CD4-positive, CD25-positive, alpha-beta regulatory T cell (primary cell): ENCODE measurements around the gene ITGA3. TPM values are rescaled to one million over a fixed set of nuclear protein-coding genes. Genes with fewer than 3 reads are reported as not detected.

Experiments
- ATAC-seq, 2 donors: fragments of 150-1000 bp; cut with Tn5 transposase; one replicate each; pipeline ENCODE4 v1.10.0; 2021; ENCODE audit warnings: low read depth in 2 of 2, moderate number of reproducible peaks in 2 of 2, moderate library complexity in 1 of 2
- DNase-seq, 3 donors: peaks; one replicate each; pipeline versions ENCODE4 v3.0.0 to v3.0.0-alpha.2; 2012 to 2022; ENCODE audit warnings: mixed read lengths in 1 of 3
- H3K27ac ChIP-seq: one replicate; pipeline ENCODE4 v1.7.0; 2013; ENCODE audit warnings: mild to moderate bottlenecking, low read length; ENCODE audit not compliant: insufficient read depth, poor library complexity, severe bottlenecking
- H3K27me3 ChIP-seq: one replicate; pipeline ENCODE4 v1.7.0; 2013; ENCODE audit warnings: low read length; ENCODE audit not compliant: control insufficient read depth, insufficient read depth
- H3K36me3 ChIP-seq: one replicate; pipeline ENCODE4 v1.7.0; 2013; ENCODE audit warnings: mild to moderate bottlenecking, low read length, moderate library complexity; ENCODE audit not compliant: control insufficient read depth, insufficient read depth
- H3K4me1 ChIP-seq: 2 replicates; pipeline ENCODE4 v1.7.0; 2013; ENCODE audit warnings: mild to moderate bottlenecking, low read length; ENCODE audit not compliant: insufficient read depth, control insufficient read depth, poor library complexity, severe bottlenecking
- H3K4me3 ChIP-seq: one replicate; pipeline ENCODE4 v1.7.0; 2013; ENCODE audit warnings: low read depth, mild to moderate bottlenecking, low read length, moderate library complexity
- H3K9me3 ChIP-seq, 2 experiments: 1 replicate in 1 of 2; 2 replicates in 1 of 2; pipeline ENCODE4 v1.7.0; 2013; ENCODE audit warnings: low read length in 2 of 2, mild to moderate bottlenecking in 1 of 2, moderate library complexity in 1 of 2; ENCODE audit not compliant: control insufficient read depth in 2 of 2
- H3K27ac Mint-ChIP-seq, 3 donors: one replicate each; pipeline ENCODE4 v1.8.0; 2020 to 2022; ENCODE audit warnings: mild to moderate bottlenecking in 3 of 3, mixed read lengths in 3 of 3, moderate library complexity in 2 of 3
- H3K27me3 Mint-ChIP-seq: one replicate; pipeline ENCODE4 v1.8.0; 2022; ENCODE audit warnings: mild to moderate bottlenecking, mixed read lengths
- H3K36me3 Mint-ChIP-seq: one replicate; pipeline ENCODE4 v1.8.0; 2020; ENCODE audit warnings: mixed read lengths
- H3K4me1 Mint-ChIP-seq, 4 donors: one replicate each; pipeline ENCODE4 v1.8.0; 2020 to 2022; ENCODE audit warnings: mixed read lengths in 4 of 4, mild to moderate bottlenecking in 1 of 4
- H3K4me3 Mint-ChIP-seq, 4 donors: one replicate each; pipeline ENCODE4 v1.8.0; 2020 to 2022; ENCODE audit warnings: mild to moderate bottlenecking in 4 of 4, mixed read lengths in 4 of 4, moderate library complexity in 3 of 4
- H3K9me3 Mint-ChIP-seq, 7 donors: one replicate each; pipeline ENCODE4 v1.8.0; 2020 to 2022; ENCODE audit warnings: mixed read lengths in 7 of 7, mild to moderate bottlenecking in 3 of 7, moderate library complexity in 2 of 7
- polyA plus RNA-seq, 4 donors: library from polyadenylated mRNA; unstranded; fragments of 300-500 nt; fragmentation: Illumina TruSeq; gene quantifications; one replicate each; pipeline ENCODE4 v1.2.3, GENCODE V29; 2021
- total RNA-seq: library from RNA; stranded (reverse); gene quantifications from one replicate; pipeline ENCODE4 v1.2.3, GENCODE V29; 2022

The ITGA3 gene
- total and polyA plus RNA-seq, 5 donors from 2014 or later, result 1.7 to 14.4 (median 2.7) TPM

DNA sequence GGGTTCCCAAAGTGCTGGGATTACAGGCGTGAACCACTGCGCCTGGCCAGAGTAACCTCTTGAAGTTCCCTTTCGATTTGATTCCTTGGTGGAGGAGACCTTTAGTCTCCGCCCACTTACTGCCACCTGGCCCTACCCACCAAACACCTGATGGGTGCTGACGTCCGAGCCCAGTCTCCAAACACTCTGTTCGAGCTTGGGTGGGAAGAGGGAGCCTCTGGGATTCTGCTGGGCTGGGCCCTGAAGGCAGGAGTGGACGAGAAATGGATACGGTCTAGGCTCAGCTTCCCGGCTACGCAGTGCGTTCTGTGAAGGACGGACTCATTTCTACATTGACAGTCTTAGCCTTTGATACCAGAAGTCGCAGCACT lies 870 bp upstream of the ITGA3 start:
- no peaks in the 10 kb centered on the region for H3K36me3 ChIP-seq
- H3K27me3 ChIP-seq, result no peaks in the 10 kb centered on the region
- H3K36me3 Mint-ChIP-seq, result no peaks in the 10 kb centered on the region
- no peaks in the 10 kb centered on the region for H3K9me3 ChIP-seq
- no peaks in the 10 kb centered on the region for H3K27me3 Mint-ChIP-seq
- H3K27ac ChIP-seq, result peak overlapping the region; percentile 44
- ATAC-seq (no peak), DNase-seq (peak; percentile 12 to 29 (median 16))
- H3K4me1 Mint-ChIP-seq, result peaks cover 5 to 31% (median 24%) of the 10 kb centered on the region in 4 donors
- peaks cover 0 to 2% (median 0%) of the 10 kb centered on the region in 7 donors for H3K9me3 Mint-ChIP-seq
- peak overlapping the region; percentile 53 to 87 (median 67) for H3K27ac Mint-ChIP-seq
- peak overlapping the region; percentile 92 for H3K4me3 ChIP-seq
- H3K4me3 Mint-ChIP-seq, result peak overlapping the region; percentile 90 to 92 (median 90)
- peaks cover 20% of the 10 kb centered on the region for H3K4me1 ChIP-seq

DNA sequence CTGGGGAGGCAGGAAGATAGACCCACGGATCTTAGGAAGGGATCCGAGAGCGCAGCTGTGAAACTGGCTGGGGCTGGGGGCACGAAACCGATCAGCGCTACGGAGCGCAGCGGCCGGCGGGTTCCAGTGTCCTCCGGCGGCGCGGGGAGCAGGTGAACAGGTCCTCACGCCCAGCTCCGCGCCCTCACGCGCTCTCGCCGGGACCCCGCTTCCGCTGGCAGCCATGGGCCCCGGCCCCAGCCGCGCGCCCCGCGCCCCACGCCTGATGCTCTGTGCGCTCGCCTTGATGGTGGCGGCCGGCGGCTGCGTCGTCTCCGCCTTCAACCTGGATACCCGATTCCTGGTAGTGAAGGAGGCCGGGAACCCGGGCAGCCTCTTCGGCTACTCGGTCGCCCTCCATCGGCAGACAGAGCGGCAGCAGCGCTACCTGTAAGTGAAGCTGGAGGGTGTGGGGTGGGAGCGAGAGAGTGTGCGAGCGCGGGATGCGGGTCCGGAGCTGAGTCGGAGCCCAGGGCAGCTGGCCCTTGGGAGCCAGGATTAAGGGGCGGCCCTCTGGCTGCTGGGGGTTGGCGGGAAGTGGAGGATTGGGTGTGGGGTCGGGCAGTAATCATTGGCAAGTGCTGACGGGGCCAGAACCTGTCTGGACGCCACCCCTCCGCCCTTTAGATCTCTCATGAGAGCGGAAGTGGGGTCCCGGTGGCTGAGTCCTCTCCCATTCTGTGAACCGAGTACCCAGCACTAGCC lies 479 bp downstream of the ITGA3 start:
- Histone ChIP-seq H3K9me3 (no peaks in the 10 kb centered on the region), H3K36me3 (no peaks in the 10 kb centered on the region), H3K4me1 (peaks cover 20% of the 10 kb centered on the region), H3K4me3 (peak overlapping the region; percentile 19), H3K27ac (peak overlapping the region; percentile 47), H3K27me3 (no peaks in the 10 kb centered on the region)
- H3K9me3 Mint-ChIP-seq, result peaks cover 0 to 2% (median 0%) of the 10 kb centered on the region in 7 donors
- peak overlapping the region; percentile 90 to 92 (median 90) for H3K4me3 Mint-ChIP-seq
- H3K27ac Mint-ChIP-seq, result peak overlapping the region in 2 of 3 donors; percentile 36 to 97
- peaks cover 5 to 28% (median 23%) of the 10 kb centered on the region in 4 donors for H3K4me1 Mint-ChIP-seq
- no peaks in the 10 kb centered on the region for H3K27me3 Mint-ChIP-seq
- DNase-seq, result peak; percentile 27 to 61 (median 48)
- ATAC-seq, result peak; percentile 66 to 73
- H3K36me3 Mint-ChIP-seq, result no peaks in the 10 kb centered on the region

DNA sequence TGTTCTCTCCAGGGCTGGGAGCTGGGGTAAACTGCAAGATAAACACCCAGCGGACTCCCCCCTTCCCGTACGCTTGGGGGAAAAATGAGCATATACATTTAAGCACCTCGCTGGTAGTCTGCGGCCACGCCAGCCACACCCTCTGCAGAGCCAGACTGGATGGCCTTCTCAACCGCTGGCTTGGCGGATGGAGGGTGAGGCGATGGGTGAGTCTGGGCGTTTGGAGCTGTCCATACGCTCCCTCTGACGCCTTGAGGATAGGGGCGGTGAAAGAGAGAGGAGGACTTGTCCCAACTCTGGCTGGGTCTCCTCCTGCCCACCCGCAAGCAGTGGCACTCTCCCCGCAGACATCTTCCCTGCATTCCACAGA lies 1.0 kb downstream of the ITGA3 start:
- Mint-ChIP-seq H3K9me3 (peaks cover 0 to 2% (median 0%) of the 10 kb centered on the region in 7 donors), H3K4me1 (peaks cover 5 to 26% (median 22%) of the 10 kb centered on the region in 4 donors), H3K27ac (peak overlapping the region in 1 of 3 donors; percentile 36), H3K4me3 (peak overlapping the region; percentile 90 to 92 (median 90)), H3K36me3 (no peaks in the 10 kb centered on the region), H3K27me3 (no peaks in the 10 kb centered on the region)
- ATAC-seq, result no peak
- DNase-seq, result peak in 1 of 3 donors; percentile 0
- H3K4me1 ChIP-seq, result peaks cover 20% of the 10 kb centered on the region
- no peaks in the 10 kb centered on the region for H3K36me3 ChIP-seq
- H3K4me3 ChIP-seq, result peak overlapping the region; percentile 19
- no peaks in the 10 kb centered on the region for H3K9me3 ChIP-seq
- no peak overlapping the region for H3K27ac ChIP-seq
- H3K27me3 ChIP-seq, result no peaks in the 10 kb centered on the region

DNA sequence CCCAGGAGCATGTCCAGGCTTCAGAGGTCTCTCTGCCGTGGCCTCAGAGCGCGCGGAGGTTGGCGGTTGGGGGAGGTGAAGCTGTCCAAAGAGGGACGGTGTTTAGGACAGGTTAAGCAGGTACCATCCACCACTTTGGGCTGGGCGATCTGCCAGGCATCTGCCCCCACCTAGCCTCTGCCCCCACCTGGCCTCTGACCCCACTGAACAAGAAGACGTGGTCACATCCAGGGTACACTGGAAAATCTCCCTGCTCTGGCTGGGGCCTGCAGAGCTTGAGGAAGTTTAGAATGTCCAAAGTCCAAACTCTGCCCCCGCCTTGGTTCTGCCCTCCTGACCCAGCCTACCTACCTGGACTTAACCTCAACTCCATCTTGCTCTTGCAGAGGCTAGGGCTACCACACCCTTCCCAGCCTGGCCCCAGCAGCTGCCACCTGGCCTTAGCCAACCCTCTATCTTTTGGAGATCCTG lies 1.6 kb downstream of the ITGA3 start:
- ATAC-seq (no peak), DNase-seq (no peak)
- Mint-ChIP-seq H3K36me3 (no peaks in the 10 kb centered on the region), H3K4me3 (peak overlapping the region; percentile 90 to 92 (median 90)), H3K27ac (peak overlapping the region in 1 of 3 donors; percentile 79), H3K27me3 (no peaks in the 10 kb centered on the region), H3K9me3 (peaks cover 0 to 2% (median 0%) of the 10 kb centered on the region in 7 donors), H3K4me1 (peaks cover 5 to 26% (median 22%) of the 10 kb centered on the region in 4 donors)
- Histone ChIP-seq H3K4me3 (no peak overlapping the region), H3K36me3 (no peaks in the 10 kb centered on the region), H3K27ac (no peak overlapping the region), H3K9me3 (no peaks in the 10 kb centered on the region), H3K4me1 (peaks cover 20% of the 10 kb centered on the region), H3K27me3 (no peaks in the 10 kb centered on the region)

DNA sequence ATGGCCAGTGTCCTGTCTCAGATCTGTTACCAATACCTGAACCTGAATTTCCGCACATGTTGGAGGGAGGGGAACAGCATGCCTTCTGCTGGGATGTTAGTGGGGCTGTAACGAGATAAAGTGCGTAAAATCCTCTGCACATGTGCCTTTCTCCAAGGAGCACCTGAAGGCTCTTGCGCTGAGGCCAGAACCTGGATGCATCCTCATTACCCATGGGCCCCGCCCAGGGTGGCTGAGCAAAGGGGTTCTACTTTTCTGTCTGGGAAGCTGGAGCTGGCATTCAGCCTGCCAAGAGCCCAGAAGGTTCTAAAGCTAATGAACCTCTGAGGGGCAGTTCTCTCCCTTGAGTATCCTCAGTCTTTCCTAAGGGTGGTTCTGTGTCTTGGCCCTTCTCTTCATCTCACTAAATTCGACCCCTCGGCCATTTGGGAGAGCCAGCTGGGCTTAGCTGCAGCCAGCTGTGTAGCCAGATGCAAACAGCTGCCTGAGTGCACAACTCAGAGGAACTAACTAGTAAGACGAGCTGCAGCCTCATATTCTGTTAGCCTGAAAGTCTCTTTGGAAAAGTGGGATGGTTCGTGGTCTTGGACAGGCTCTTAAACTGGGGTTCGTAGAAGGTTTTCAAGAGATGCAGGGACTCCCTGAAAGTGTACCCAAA lies 2.5 kb downstream of the ITGA3 start:
- no peak overlapping the region for H3K27ac Mint-ChIP-seq
- Histone ChIP-seq H3K4me3 (no peak overlapping the region), H3K9me3 (no peaks in the 10 kb centered on the region), H3K4me1 (peaks cover 20% of the 10 kb centered on the region), H3K36me3 (no peaks in the 10 kb centered on the region), H3K27me3 (no peaks in the 10 kb centered on the region), H3K27ac (no peak overlapping the region)
- peak overlapping the region; percentile 48 to 91 (median 73) for H3K4me3 Mint-ChIP-seq
- H3K36me3 Mint-ChIP-seq, result no peaks in the 10 kb centered on the region
- ATAC-seq (no peak), DNase-seq (no peak)
- H3K27me3 Mint-ChIP-seq, result no peaks in the 10 kb centered on the region
- peaks cover 5 to 26% (median 22%) of the 10 kb centered on the region in 4 donors for H3K4me1 Mint-ChIP-seq
- peaks cover 0 to 2% (median 0%) of the 10 kb centered on the region in 7 donors for H3K9me3 Mint-ChIP-seq

DNA sequence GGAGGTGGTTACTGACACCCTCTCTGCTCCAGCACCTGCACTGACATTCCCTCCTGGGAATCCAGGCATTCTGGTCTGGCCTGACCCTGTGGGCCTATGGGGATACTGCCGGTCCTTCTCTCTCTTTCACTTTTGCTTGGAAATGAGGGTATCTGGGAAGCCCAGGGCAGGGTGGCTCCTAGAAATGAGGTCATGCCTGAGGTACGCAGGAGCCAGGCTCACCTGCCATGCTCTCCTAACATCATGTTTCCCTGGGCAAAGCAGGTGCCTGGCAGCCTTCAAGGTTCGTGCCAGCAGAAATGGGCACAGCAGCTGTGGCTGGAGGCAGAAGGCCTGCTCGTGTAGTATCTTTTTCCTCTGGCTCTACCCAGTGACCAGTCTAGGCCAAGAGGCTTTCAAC lies 3.3 kb downstream of the ITGA3 start:
- ATAC-seq (no peak), DNase-seq (no peak)
- Histone ChIP-seq H3K4me3 (no peak overlapping the region), H3K27ac (no peak overlapping the region), H3K36me3 (no peaks in the 10 kb centered on the region), H3K27me3 (no peaks in the 10 kb centered on the region), H3K9me3 (no peaks in the 10 kb centered on the region), H3K4me1 (peaks cover 20% of the 10 kb centered on the region)
- H3K27ac Mint-ChIP-seq, result no peak overlapping the region
- peaks cover 5 to 26% (median 22%) of the 10 kb centered on the region in 4 donors for H3K4me1 Mint-ChIP-seq
- no peaks in the 10 kb centered on the region for H3K27me3 Mint-ChIP-seq
- H3K9me3 Mint-ChIP-seq, result peaks cover 0 to 2% (median 0%) of the 10 kb centered on the region in 7 donors
- H3K36me3 Mint-ChIP-seq, result no peaks in the 10 kb centered on the region
- peak overlapping the region in 1 of 4 donors; percentile 91 for H3K4me3 Mint-ChIP-seq

DNA sequence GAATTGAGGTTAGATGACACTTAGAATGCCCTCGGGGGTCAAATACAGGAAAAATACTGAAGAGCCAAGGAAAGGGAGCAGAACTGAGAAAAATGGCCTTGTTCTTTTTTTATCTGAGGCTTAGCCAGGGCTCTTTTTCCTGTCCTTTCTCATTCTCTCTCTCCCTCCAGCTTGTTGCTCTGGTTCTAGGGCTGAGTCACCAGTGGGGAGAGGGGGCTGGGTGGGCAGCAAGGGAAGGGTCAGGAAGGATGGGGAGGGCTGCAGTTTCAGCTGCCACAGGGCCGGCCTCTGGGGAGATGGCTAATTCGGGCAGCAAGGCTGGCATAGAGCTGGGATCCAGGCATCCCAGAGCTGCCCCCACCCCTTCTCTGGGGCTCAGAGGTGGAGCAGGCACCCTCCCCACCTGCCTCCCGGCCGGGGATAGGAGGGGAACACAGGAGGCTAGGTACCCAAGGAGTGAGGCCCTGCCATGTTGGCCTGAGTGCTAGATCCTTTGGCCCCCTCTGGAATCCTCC lies 3.9 kb downstream of the ITGA3 start:
- H3K36me3 Mint-ChIP-seq, result no peaks in the 10 kb centered on the region
- DNase-seq (no peak), ATAC-seq (no peak)
- Histone ChIP-seq H3K4me1 (peaks cover 19% of the 10 kb centered on the region), H3K36me3 (no peaks in the 10 kb centered on the region), H3K27me3 (no peaks in the 10 kb centered on the region), H3K4me3 (no peak overlapping the region), H3K27ac (no peak overlapping the region), H3K9me3 (no peaks in the 10 kb centered on the region)
- no peaks in the 10 kb centered on the region for H3K27me3 Mint-ChIP-seq
- no peak overlapping the region for H3K27ac Mint-ChIP-seq
- peaks cover 5 to 26% (median 22%) of the 10 kb centered on the region in 4 donors for H3K4me1 Mint-ChIP-seq
- H3K9me3 Mint-ChIP-seq, result peaks cover 0 to 2% (median 0%) of the 10 kb centered on the region in 7 donors
- peak overlapping the region in 2 of 4 donors; percentile 7 to 91 for H3K4me3 Mint-ChIP-seq
